PC-3 (cell line): ENCODE data around the gene ASCL1. TPM values are rescaled to one million over a fixed set of nuclear protein-coding genes. Genes with fewer than 3 reads are reported as not detected.

Source experiments
- ATAC-seq: fragments of 200-7000 bp; cut with Tn5 transposase; 2 replicates; pipeline ENCODE4 v1.9.1; 2020; ENCODE audit warnings: mild to moderate bottlenecking, moderate library complexity
- BruUV-seq: library from RNA; stranded (reverse); fragments of 400-500 nt; replicated peaks from 2 replicates; lab custom pipeline; 2021; lab: Mats Ljungman, UMichigan
- CTCF ChIA-PET: fragments of 300-600 bp; sonication (Branson Sonifier 250); formaldehyde crosslinking; loops from one replicate; lab custom pipeline; 2022; ENCODE audit warnings: antibody characterized with exemption; lab: Charles Lee
- POLR2A ChIA-PET: fragments of 300-600 bp; sonication (Branson Sonifier 250); formaldehyde crosslinking; loops from one replicate; lab custom pipeline; 2022; ENCODE audit warnings: antibody characterized with exemption; ENCODE audit not compliant: unreplicated experiment; lab: Charles Lee
- DNase-seq: peaks from one replicate; pipeline ENCODE4 v3.0.0-alpha.2; 2015
- H2AFZ ChIP-seq: fragments of 300-600 bp; sonication (generic); 2 replicates; pipeline ENCODE4 v1.6.0; 2016; ENCODE audit warnings: antibody characterized with exemption, low read length
- H3F3A ChIP-seq: fragments of 300-600 bp; sonication (generic); one replicate; pipeline ENCODE4 v1.6.0; 2017; ENCODE audit warnings: antibody characterized with exemption, low read length, control low read depth, mild to moderate bottlenecking; ENCODE audit not compliant: unreplicated experiment
- H3K27ac ChIP-seq: fragments of 300-600 bp; sonication (generic); 2 replicates; pipeline ENCODE4 v1.5.1; 2016; ENCODE audit warnings: mild to moderate bottlenecking, low read length
- H3K27me3 ChIP-seq: fragments of 300-600 bp; sonication (generic); 2 replicates; pipeline ENCODE4 v1.6.1; 2016; ENCODE audit warnings: low read length, mixed read lengths
- H3K36me3 ChIP-seq: fragments of 300-600 bp; sonication (generic); 2 replicates; pipeline ENCODE4 v1.6.1; 2016; ENCODE audit warnings: low read depth, mixed run types, low read length, mixed read lengths
- H3K4me1 ChIP-seq: fragments of 300-600 bp; sonication (generic); 2 replicates; pipeline ENCODE4 v1.5.1; 2016; ENCODE audit warnings: low read length; ENCODE audit not compliant: insufficient read depth
- H3K4me2 ChIP-seq: fragments of 300-600 bp; sonication (generic); 2 replicates; pipeline ENCODE4 v1.6.0; 2016; ENCODE audit warnings: low read length
- H3K4me3 ChIP-seq: fragments of 300-600 bp; sonication (generic); 2 replicates; pipeline ENCODE4 v1.5.1; 2016; ENCODE audit warnings: mild to moderate bottlenecking, low read length, mixed read lengths
- H3K79me2 ChIP-seq: fragments of 300-600 bp; sonication (generic); 2 replicates; pipeline ENCODE4 v1.6.1; 2017; ENCODE audit warnings: low read length, mixed read lengths
- H3K9ac ChIP-seq: fragments of 300-600 bp; sonication (generic); 2 replicates; pipeline ENCODE4 v1.6.0; 2016; ENCODE audit warnings: mild to moderate bottlenecking, low read length
- H3K9me2 ChIP-seq: fragments of 300-600 bp; sonication (generic); replicated peaks from 2 replicates; pipeline ENCODE4 v1.6.1; 2016; ENCODE audit warnings: mixed run types, low read length, mixed read lengths
- H3K9me3 ChIP-seq: fragments of 300-600 bp; sonication (generic); 2 replicates; pipeline ENCODE4 v1.6.1; 2016; ENCODE audit warnings: low read length, mixed read lengths
- H4K20me1 ChIP-seq: fragments of 300-600 bp; sonication (generic); 2 replicates; pipeline ENCODE4 v1.6.1; 2016; ENCODE audit warnings: low read length, mixed read lengths
- EZH2 ChIP-seq: fragments of 300-600 bp; sonication (generic); IDR thresholded peaks from one replicate; pipeline ENCODE4 v1.6.1; 2017; ENCODE audit warnings: antibody characterized with exemption, mild to moderate bottlenecking, low read length; ENCODE audit not compliant: unreplicated experiment
- EZH2phosphoT487 ChIP-seq: fragments of 300-600 bp; sonication (generic); IDR thresholded peaks from 2 replicates; pipeline ENCODE4 v1.6.1; 2018; ENCODE audit warnings: mild to moderate bottlenecking, antibody characterized with exemption, low read length, borderline replicate concordance
- intact Hi-C: fragments of 100-400 bp; cut with micrococcal nuclease; formaldehyde crosslinking; loops from 2 replicates; pipeline ENCODE4 v1.9.0; 2023
- total RNA-seq: library from RNA; depleted of rRNA; stranded (reverse); fragments of >200 nt; gene quantifications from 2 replicates; pipeline ENCODE4 v1.2.3, GENCODE V29; 2014
- TF ChIP-seq, protein P1 (sequence below): fragments of 300-600 bp; sonication (generic); conservative IDR thresholded peaks from 2 replicates; pipeline ENCODE4 v1.5.1; 2017; ENCODE audit warnings: antibody characterized with exemption, low read depth, mild to moderate bottlenecking, low read length

The ASCL1 gene
- total RNA-seq, 1 experiment from 2014 or later = not detected

DNA sequence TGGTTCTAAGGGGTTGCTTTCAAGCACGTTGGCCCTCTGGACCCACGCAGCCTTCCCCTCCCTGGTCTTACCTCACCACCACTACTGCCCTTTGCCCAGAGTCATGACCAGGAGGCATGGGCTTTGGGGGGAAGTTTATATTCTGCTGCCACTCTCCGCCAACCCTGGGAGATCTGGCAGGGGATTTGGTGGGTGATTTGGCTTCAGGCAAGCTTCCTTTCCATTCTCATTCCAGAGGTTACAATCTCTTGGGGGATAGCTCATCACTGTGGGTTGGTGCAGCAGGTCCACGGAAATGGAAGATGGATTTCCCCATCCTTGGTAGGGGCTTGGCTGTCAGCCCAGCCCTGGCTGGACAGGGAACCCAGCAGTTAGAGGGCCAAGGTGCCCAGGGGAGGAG lies 46.7 kb upstream of the ASCL1 start:
- H3K9me2 ChIP-seq = no peaks in the 10 kb centered on the region
- no peaks in the 10 kb centered on the region for H3K79me2 ChIP-seq
- TF ChIP-seq EZH2 = no peak
- no peak for TF ChIP-seq EZH2phosphoT487
- TF ChIP-seq, protein P1, sequence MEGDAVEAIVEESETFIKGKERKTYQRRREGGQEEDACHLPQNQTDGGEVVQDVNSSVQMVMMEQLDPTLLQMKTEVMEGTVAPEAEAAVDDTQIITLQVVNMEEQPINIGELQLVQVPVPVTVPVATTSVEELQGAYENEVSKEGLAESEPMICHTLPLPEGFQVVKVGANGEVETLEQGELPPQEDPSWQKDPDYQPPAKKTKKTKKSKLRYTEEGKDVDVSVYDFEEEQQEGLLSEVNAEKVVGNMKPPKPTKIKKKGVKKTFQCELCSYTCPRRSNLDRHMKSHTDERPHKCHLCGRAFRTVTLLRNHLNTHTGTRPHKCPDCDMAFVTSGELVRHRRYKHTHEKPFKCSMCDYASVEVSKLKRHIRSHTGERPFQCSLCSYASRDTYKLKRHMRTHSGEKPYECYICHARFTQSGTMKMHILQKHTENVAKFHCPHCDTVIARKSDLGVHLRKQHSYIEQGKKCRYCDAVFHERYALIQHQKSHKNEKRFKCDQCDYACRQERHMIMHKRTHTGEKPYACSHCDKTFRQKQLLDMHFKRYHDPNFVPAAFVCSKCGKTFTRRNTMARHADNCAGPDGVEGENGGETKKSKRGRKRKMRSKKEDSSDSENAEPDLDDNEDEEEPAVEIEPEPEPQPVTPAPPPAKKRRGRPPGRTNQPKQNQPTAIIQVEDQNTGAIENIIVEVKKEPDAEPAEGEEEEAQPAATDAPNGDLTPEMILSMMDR = no peak
- H3K27me3 ChIP-seq = no peaks in the 10 kb centered on the region
- intact Hi-C loops = no loop called here
- H2AFZ ChIP-seq = no peak overlapping the region
- H3K4me1 ChIP-seq = no peaks in the 10 kb centered on the region
- POLR2A ChIA-PET = no interaction called here
- no peak overlapping the region for H3K27ac ChIP-seq
- no peaks in the 10 kb centered on the region for H3K36me3 ChIP-seq
- no peaks in the 10 kb centered on the region for H4K20me1 ChIP-seq
- no peak overlapping the region for H3K9ac ChIP-seq
- DNase-seq (no peak), ATAC-seq (no peak)
- CTCF ChIA-PET = interaction anchor here (0.7 kb wide), 1 partner anchor 10 kb away, joined by 5 read pairs; no protein-coding TSS in a partner anchor
- H3F3A ChIP-seq = no peaks in the 10 kb centered on the region
- BruUV-seq = no TSS peak
- no peak overlapping the region for H3K4me3 ChIP-seq
- no peak overlapping the region for H3K4me2 ChIP-seq
- no peaks in the 10 kb centered on the region for H3K9me3 ChIP-seq

DNA sequence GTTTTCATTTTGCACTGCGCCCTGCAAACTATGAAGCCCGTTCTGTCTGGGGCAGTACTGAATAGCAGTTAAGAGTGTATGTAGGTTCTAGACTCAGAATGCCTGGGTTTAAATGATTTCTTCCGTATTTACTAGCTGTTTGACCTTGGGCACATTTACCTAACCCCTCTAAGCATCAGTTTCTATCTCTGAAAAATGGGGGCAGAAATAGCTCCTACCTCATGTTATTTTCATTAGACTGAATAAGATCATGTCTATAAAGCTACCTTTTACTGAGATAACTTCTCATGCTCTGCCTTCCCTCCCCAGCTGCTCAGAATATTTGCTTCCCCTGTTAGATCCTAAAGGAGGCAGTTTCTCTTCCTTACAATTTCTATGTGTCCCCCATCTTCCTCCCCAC lies 46.2 kb upstream of the ASCL1 start:
- no peaks in the 10 kb centered on the region for H3K9me3 ChIP-seq
- no peak overlapping the region for H3K9ac ChIP-seq
- H3K27me3 ChIP-seq = no peaks in the 10 kb centered on the region
- ATAC-seq (no peak), DNase-seq (no peak)
- H3K27ac ChIP-seq = no peak overlapping the region
- ChIA-PET POLR2A (no interaction called here), CTCF (no interaction called here)
- no peak overlapping the region for H3K4me2 ChIP-seq
- no peak for TF ChIP-seq EZH2phosphoT487
- TF ChIP-seq, protein P1 = no peak
- TF ChIP-seq EZH2 = no peak
- H3K36me3 ChIP-seq = no peaks in the 10 kb centered on the region
- H3K4me3 ChIP-seq = no peak overlapping the region
- BruUV-seq = no TSS peak
- H4K20me1 ChIP-seq = no peaks in the 10 kb centered on the region
- no peaks in the 10 kb centered on the region for H3K4me1 ChIP-seq
- intact Hi-C loops = no loop called here
- no peaks in the 10 kb centered on the region for H3K9me2 ChIP-seq
- H3F3A ChIP-seq = no peaks in the 10 kb centered on the region
- no peak overlapping the region for H2AFZ ChIP-seq
- no peaks in the 10 kb centered on the region for H3K79me2 ChIP-seq

DNA sequence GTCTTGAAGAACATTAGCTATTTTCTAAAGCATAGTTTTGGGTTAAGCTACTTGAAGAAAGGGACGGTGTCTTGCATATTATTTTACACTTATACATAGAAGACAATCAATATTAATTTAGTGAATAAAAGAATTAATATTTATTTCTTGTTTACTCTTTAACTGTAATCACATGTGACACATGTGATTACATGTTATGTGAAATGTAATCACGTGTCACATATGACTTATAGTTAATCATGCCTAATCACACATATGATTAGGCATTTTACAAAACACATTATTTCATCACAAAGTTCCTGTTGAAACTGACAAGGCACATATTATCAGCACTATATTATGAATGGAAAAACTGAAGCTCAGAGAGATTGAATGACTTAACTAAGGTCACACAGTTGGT lies 45.2 kb upstream of the ASCL1 start:
- H3F3A ChIP-seq = no peaks in the 10 kb centered on the region
- H3K4me1 ChIP-seq = no peaks in the 10 kb centered on the region
- H2AFZ ChIP-seq = no peak overlapping the region
- POLR2A ChIA-PET = no interaction called here
- BruUV-seq = no TSS peak
- no peaks in the 10 kb centered on the region for H3K36me3 ChIP-seq
- no peak overlapping the region for H3K9ac ChIP-seq
- no peak for DNase-seq
- H3K9me2 ChIP-seq = no peaks in the 10 kb centered on the region
- intact Hi-C loops = no loop called here
- ATAC-seq = no peak
- H3K27me3 ChIP-seq = no peaks in the 10 kb centered on the region
- CTCF ChIA-PET = no interaction called here
- no peak overlapping the region for H3K4me3 ChIP-seq
- H4K20me1 ChIP-seq = no peaks in the 10 kb centered on the region
- H3K9me3 ChIP-seq = no peaks in the 10 kb centered on the region
- H3K79me2 ChIP-seq = no peaks in the 10 kb centered on the region
- TF ChIP-seq, protein P1 = no peak
- no peak for TF ChIP-seq EZH2phosphoT487
- TF ChIP-seq EZH2 = no peak
- no peak overlapping the region for H3K27ac ChIP-seq
- no peak overlapping the region for H3K4me2 ChIP-seq
